A549 treated with Mapracorat at 1 μM for 4 hours (cell line): ENCODE results near the gene SERPINB13. TPM values are rescaled to one million over a fixed set of nuclear protein-coding genes. Genes with fewer than 3 reads are reported as not detected.

Source experiments
- total RNA-seq: library from RNA; stranded (reverse); fragments of 200-300 nt; extraction: Qiagen RNA extraction; gene quantifications from 5 replicates; pipeline ENCODE4 v1.2.3, GENCODE V29; 2022

SERPINB13 gene
- not detected in 5 replicates for total RNA-seq

GRCh38 chr18:63586966-63587365 lies at the start of gene SERPINB13:
SERPINB13 (plus strand) TSS chr18:63587343; CDS start chr18:63588668, 1,325 bp downstream.

DNA sequence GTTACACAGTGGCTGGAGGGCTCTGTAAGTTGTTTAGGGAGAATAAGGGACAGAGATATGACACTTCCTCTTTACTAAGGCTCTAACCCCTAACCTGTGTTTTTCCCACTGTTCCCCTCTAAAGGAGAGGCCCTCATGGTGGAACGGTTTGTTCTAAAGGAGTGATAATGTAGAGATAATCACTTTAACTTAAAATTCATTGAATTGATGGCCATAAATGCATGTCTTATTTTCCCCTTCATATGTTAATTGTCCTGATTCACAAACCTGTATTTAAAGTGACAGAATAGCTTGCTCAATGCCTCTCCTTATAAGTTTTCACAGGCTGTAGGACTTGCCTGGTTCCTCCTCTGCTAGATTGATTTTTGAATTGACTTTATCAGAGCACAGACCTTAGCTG lies 45.1 kb upstream of the SERPINB13 start, which contains the start of gene SERPINB12:
Gene SERPINB12, plus strand, starts transcription at position 301 of the 400 bp plus-strand sequence. CDS start 13,791 bp downstream, outside the sequence.

GRCh38 chr18:63644142-63644541 lies 57.0 kb downstream of the SERPINB13 start, which contains the start of gene SERPINB4:
SERPINB4 (minus strand) TSS chr18:63644256; CDS start chr18:63643577, 679 bp downstream.

Other genes starting within 250 kb of the SERPINB13 start
- gene KDSR, start 220.1 kb upstream of the SERPINB13 start, total RNA-seq, result 33.5 to 44.2 TPM (median 40.9 TPM) in 5 replicates
- 18.2 to 22.1 TPM (median 21.7 TPM) in 5 replicates for gene VPS4B, start 164.9 kb upstream of the SERPINB13 start, total RNA-seq
- gene SERPINB5, start 110.4 kb upstream of the SERPINB13 start, total RNA-seq, result 0.11 to 0.24 TPM (median 0.13 TPM) in 3 of 5 replicates, not detected in the others
- not detected in 5 replicates for gene SERPINB12, start 45.0 kb upstream of the SERPINB13 start, total RNA-seq
- 0.08 to 0.09 TPM in 2 of 5 replicates, not detected in the others for gene SERPINB4, start 56.9 kb downstream of the SERPINB13 start, total RNA-seq
- 0.16 to 0.27 TPM in 2 of 5 replicates, not detected in the others for gene SERPINB3, start 74.5 kb downstream of the SERPINB13 start, total RNA-seq
- 0.20 TPM in 1 of 5 replicates, not detected in the others for gene SERPINB11, start 115.6 kb downstream of the SERPINB13 start, total RNA-seq
- 1.7 to 2.5 TPM (median 2.3 TPM) in 5 replicates for gene SERPINB7, start 188.1 kb downstream of the SERPINB13 start, total RNA-seq